MM.1S (cell line): ENCODE data around the gene TGM3.

ENCODE experiments used
- CTCF ChIP-seq: fragments of 300-600 bp; sonication (generic); IDR thresholded peaks from 2 replicates; pipeline ENCODE4 v1.5.1; 2016; ENCODE audit warnings: antibody characterized with exemption, low read length, mixed read lengths
- EZH2 ChIP-seq: fragments of 300-600 bp; sonication (generic); optimal IDR thresholded peaks from 2 replicates; pipeline ENCODE3; 2017; ENCODE audit warnings: low read depth, mild to moderate bottlenecking, antibody characterized with exemption, low read length, mixed read lengths
- EZH2phosphoT487 ChIP-seq: fragments of 300-600 bp; sonication (generic); IDR thresholded peaks from 2 replicates; pipeline ENCODE4 v1.6.1; 2018; ENCODE audit warnings: antibody characterized with exemption, low read length

- no peak for TF ChIP-seq CTCF
- no peak for TF ChIP-seq EZH2
- TF ChIP-seq EZH2phosphoT487, result no peak
Measured at GRCh38 chr20:2285193-2285592, 10.6 kb upstream of the TGM3 start.
